Measurements from ENCODE around the gene AJM1. TPM values are rescaled to one million over a fixed set of nuclear protein-coding genes. Genes with fewer than 3 reads are reported as not detected.

AJM1 gene
- total RNA-seq, 1 donor from 2014 or later, result 3.3 TPM

- H3K36me3 Mint-ChIP-seq (ENCODE audit: low read depth, unreplicated experiment), result no peaks in the 10 kb centered on the region
- Histone ChIP-seq H3K27ac (ENCODE audit: low read depth, low read length) (no peak overlapping the region), H3K4me3 (ENCODE audit: insufficient read depth, low read depth, low read length) (no peak overlapping the region), H3K9me3 (ENCODE audit: insufficient read depth, low read depth, low read length) (no peaks in the 10 kb centered on the region), H3K9ac (ENCODE audit: low read length) (no peak overlapping the region), H2AFZ (ENCODE audit: low read depth, low read length) (no peak overlapping the region), H3K79me2 (ENCODE audit: insufficient read depth, low read length) (no peaks in the 10 kb centered on the region), H3K4me2 (ENCODE audit: low read length) (no peak overlapping the region), H4K20me1 (ENCODE audit: insufficient read depth, low read length) (peaks cover 26% of the 10 kb centered on the region), H3K27me3 (ENCODE audit: insufficient read depth, low read length) (no peaks in the 10 kb centered on the region), H3K4me1 (ENCODE audit: insufficient read depth, low read length) (peaks cover 6% of the 10 kb centered on the region), H3K36me3 (ENCODE audit: insufficient read depth, low read length) (no peaks in the 10 kb centered on the region)
- H3K4me1 Mint-ChIP-seq (ENCODE audit: low read depth, unreplicated experiment), result peaks cover 2% of the 10 kb centered on the region
- H3K27ac Mint-ChIP-seq (ENCODE audit: unreplicated experiment), result no peak overlapping the region
- TF ChIP-seq, protein P1, sequence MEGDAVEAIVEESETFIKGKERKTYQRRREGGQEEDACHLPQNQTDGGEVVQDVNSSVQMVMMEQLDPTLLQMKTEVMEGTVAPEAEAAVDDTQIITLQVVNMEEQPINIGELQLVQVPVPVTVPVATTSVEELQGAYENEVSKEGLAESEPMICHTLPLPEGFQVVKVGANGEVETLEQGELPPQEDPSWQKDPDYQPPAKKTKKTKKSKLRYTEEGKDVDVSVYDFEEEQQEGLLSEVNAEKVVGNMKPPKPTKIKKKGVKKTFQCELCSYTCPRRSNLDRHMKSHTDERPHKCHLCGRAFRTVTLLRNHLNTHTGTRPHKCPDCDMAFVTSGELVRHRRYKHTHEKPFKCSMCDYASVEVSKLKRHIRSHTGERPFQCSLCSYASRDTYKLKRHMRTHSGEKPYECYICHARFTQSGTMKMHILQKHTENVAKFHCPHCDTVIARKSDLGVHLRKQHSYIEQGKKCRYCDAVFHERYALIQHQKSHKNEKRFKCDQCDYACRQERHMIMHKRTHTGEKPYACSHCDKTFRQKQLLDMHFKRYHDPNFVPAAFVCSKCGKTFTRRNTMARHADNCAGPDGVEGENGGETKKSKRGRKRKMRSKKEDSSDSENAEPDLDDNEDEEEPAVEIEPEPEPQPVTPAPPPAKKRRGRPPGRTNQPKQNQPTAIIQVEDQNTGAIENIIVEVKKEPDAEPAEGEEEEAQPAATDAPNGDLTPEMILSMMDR (IDR thresholded peaks at IDR 0.05; ENCODE audit: insufficient read depth, low read depth, low read length), result no peak
- TF ChIP-seq EZH2 (IDR thresholded peaks at IDR 0.05; ENCODE audit: insufficient read depth, low read length), result no peak
- DNase-seq (ENCODE audit: low read depth) (no peak), FAIRE-seq (no peak)
- H3K27me3 Mint-ChIP-seq (ENCODE audit: low read depth, unreplicated experiment), result no peaks in the 10 kb centered on the region
- no peaks in the 10 kb centered on the region for H3K9me3 Mint-ChIP-seq (ENCODE audit: unreplicated experiment)
- H3K4me3 Mint-ChIP-seq (ENCODE audit: unreplicated experiment), result no peak overlapping the region
Measured at GRCh38 chr9:136857166-136857565, 14.9 kb downstream of the AJM1 start.

DNA sequence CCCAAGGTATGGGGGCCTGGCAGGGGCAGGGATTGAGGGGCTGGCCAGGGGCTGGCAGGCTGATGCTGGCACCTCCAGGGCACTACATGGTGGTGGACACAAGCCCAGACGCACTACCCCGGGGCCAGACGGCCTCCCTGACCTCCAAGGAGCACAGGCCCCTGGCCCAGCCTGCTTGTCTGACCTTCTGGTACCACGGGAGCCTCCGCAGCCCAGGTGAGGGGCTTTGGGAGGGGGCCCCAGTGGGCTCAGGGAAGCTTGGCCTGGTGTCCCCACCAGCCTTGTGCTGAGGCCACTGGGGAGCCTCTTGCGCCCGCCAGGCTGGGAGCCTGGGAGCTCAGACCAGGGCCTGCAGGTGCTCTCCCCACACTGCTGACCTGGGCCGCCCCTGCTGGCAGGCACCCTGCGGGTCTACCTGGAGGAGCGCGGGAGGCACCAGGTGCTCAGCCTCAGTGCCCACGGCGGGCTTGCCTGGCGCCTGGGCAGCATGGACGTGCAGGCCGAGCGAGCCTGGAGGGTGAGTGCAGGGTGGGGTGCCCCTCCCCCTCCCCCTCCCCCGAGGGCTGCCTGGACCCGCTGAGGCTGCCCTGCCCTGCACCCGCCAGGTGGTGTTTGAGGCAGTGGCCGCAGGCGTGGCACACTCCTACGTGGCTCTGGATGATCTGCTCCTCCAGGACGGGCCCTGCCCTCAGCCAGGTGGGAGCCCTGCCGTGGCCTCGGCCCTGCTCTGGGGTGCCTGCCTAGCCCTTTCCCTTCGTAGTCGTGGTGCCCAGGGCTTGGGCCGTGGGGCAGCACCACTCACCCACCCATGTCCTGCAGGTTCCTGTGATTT, 15.5 kb downstream of the AJM1 start:
- H3K27ac Mint-ChIP-seq (ENCODE audit: unreplicated experiment), result no peak overlapping the region
- no peak overlapping the region for H3K4me3 Mint-ChIP-seq (ENCODE audit: unreplicated experiment)
- DNase-seq (ENCODE audit: low read depth) (no peak), FAIRE-seq (no peak)
- Histone ChIP-seq H3K79me2 (ENCODE audit: insufficient read depth, low read length) (no peaks in the 10 kb centered on the region), H3K27ac (ENCODE audit: low read depth, low read length) (no peak overlapping the region), H4K20me1 (ENCODE audit: insufficient read depth, low read length) (peaks cover 33% of the 10 kb centered on the region), H3K36me3 (ENCODE audit: insufficient read depth, low read length) (no peaks in the 10 kb centered on the region), H3K4me1 (ENCODE audit: insufficient read depth, low read length) (peaks cover 6% of the 10 kb centered on the region), H2AFZ (ENCODE audit: low read depth, low read length) (no peak overlapping the region), H3K9me3 (ENCODE audit: insufficient read depth, low read depth, low read length) (no peaks in the 10 kb centered on the region), H3K4me3 (ENCODE audit: insufficient read depth, low read depth, low read length) (no peak overlapping the region), H3K9ac (ENCODE audit: low read length) (no peak overlapping the region), H3K27me3 (ENCODE audit: insufficient read depth, low read length) (no peaks in the 10 kb centered on the region), H3K4me2 (ENCODE audit: low read length) (no peak overlapping the region)
- H3K27me3 Mint-ChIP-seq (ENCODE audit: low read depth, unreplicated experiment), result no peaks in the 10 kb centered on the region
- peaks cover 2% of the 10 kb centered on the region for H3K4me1 Mint-ChIP-seq (ENCODE audit: low read depth, unreplicated experiment)
- no peak for TF ChIP-seq EZH2 (IDR thresholded peaks at IDR 0.05; ENCODE audit: insufficient read depth, low read length)
- TF ChIP-seq, protein P1 (IDR thresholded peaks at IDR 0.05; ENCODE audit: insufficient read depth, low read depth, low read length), result no peak
- H3K36me3 Mint-ChIP-seq (ENCODE audit: low read depth, unreplicated experiment), result no peaks in the 10 kb centered on the region
- no peaks in the 10 kb centered on the region for H3K9me3 Mint-ChIP-seq (ENCODE audit: unreplicated experiment)

GRCh38 chr9:136858452-136858843, 16.2 kb downstream of the AJM1 start:
- no peak overlapping the region for H3K4me3 Mint-ChIP-seq (ENCODE audit: unreplicated experiment)
- FAIRE-seq, result no peak
- Histone ChIP-seq H3K27me3 (ENCODE audit: insufficient read depth, low read length) (no peaks in the 10 kb centered on the region), H3K36me3 (ENCODE audit: insufficient read depth, low read length) (no peaks in the 10 kb centered on the region), H3K9me3 (ENCODE audit: insufficient read depth, low read depth, low read length) (no peaks in the 10 kb centered on the region), H3K27ac (ENCODE audit: low read depth, low read length) (no peak overlapping the region), H4K20me1 (ENCODE audit: insufficient read depth, low read length) (peaks cover 39% of the 10 kb centered on the region), H3K4me2 (ENCODE audit: low read length) (no peak overlapping the region), H3K4me1 (ENCODE audit: insufficient read depth, low read length) (peaks cover 6% of the 10 kb centered on the region), H3K4me3 (ENCODE audit: insufficient read depth, low read depth, low read length) (no peak overlapping the region), H3K9ac (ENCODE audit: low read length) (no peak overlapping the region), H2AFZ (ENCODE audit: low read depth, low read length) (no peak overlapping the region), H3K79me2 (ENCODE audit: insufficient read depth, low read length) (peaks cover 2% of the 10 kb centered on the region)
- DNase-seq (ENCODE audit: low read depth), result no peak
- no peaks in the 10 kb centered on the region for H3K9me3 Mint-ChIP-seq (ENCODE audit: unreplicated experiment)
- H3K36me3 Mint-ChIP-seq (ENCODE audit: low read depth, unreplicated experiment), result no peaks in the 10 kb centered on the region
- H3K27ac Mint-ChIP-seq (ENCODE audit: unreplicated experiment), result no peak overlapping the region
- no peak for TF ChIP-seq EZH2 (IDR thresholded peaks at IDR 0.05; ENCODE audit: insufficient read depth, low read length)
- TF ChIP-seq, protein P1 (IDR thresholded peaks at IDR 0.05; ENCODE audit: insufficient read depth, low read depth, low read length), result no peak
- peaks cover 2% of the 10 kb centered on the region for H3K4me1 Mint-ChIP-seq (ENCODE audit: low read depth, unreplicated experiment)
- H3K27me3 Mint-ChIP-seq (ENCODE audit: low read depth, unreplicated experiment), result no peaks in the 10 kb centered on the region

Measured in astrocyte (in vitro differentiated cells and primary cell).